Nasal cavity respiratory epithelium epithelial cell of viscerocranial mucosa (primary cell): ENCODE data around the gene AXL. TPM values are rescaled to one million over a fixed set of nuclear protein-coding genes. Genes with fewer than 3 reads are reported as not detected.

Source experiments
- total RNA-seq: library from RNA; depleted of rRNA; stranded (reverse); fragments of >200 nt; gene quantifications from 2 replicates; pipeline ENCODE4 v1.2.3, GENCODE V29; 2014

The AXL gene
- total RNA-seq, result 23.9 and 40.2 TPM in 2 replicates

GRCh38 chr19:41218615-41219507 is at the start of gene AXL:
Gene AXL, plus strand, starts transcription at chr19:41219223. Its CDS starts 170 bp downstream, at chr19:41219393.

DNA sequence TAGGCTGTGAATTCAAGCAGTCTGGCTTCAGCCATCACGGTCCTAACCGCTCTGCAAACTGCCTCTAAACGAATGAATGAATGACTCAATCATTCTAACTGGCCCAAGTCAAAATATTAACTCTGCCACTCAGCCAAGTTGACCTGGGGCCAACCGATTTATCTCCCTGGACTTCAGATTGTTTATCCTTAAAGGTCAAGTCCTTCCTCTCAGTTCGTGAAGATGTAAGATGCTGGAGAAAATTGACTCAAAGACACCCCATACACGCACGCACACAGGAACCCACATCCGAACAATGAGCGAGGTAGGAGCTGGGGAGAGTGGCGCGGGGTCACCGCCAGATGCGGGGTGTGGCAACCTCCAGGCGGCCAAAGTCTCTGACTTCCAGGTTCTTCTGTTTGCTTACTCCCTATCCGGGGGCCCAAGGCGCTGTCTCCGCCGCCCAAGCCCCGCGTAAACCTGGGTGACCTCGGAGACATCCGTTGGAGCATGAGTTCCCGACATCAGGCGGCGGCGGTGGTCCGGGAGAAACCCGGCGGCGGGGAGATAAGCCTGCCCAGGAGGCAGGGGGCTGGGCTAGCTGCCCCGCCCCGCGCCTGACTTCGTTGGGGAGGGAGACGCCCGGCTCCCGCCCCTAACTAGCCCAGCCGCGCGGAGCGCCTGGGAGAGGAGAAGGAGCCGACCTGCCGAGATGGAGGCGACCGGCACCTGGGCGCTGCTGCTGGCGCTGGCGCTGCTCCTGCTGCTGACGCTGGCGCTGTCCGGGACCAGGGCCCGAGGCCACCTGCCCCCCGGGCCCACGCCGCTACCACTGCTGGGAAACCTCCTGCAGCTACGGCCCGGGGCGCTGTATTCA is 26.2 kb upstream of the AXL start, which contains the start of gene CYP2S1:
CYP2S1 (plus strand) TSS at position 646 of the 856 bp plus-strand sequence; CDS start at position 692, 46 bp downstream.

DNA sequence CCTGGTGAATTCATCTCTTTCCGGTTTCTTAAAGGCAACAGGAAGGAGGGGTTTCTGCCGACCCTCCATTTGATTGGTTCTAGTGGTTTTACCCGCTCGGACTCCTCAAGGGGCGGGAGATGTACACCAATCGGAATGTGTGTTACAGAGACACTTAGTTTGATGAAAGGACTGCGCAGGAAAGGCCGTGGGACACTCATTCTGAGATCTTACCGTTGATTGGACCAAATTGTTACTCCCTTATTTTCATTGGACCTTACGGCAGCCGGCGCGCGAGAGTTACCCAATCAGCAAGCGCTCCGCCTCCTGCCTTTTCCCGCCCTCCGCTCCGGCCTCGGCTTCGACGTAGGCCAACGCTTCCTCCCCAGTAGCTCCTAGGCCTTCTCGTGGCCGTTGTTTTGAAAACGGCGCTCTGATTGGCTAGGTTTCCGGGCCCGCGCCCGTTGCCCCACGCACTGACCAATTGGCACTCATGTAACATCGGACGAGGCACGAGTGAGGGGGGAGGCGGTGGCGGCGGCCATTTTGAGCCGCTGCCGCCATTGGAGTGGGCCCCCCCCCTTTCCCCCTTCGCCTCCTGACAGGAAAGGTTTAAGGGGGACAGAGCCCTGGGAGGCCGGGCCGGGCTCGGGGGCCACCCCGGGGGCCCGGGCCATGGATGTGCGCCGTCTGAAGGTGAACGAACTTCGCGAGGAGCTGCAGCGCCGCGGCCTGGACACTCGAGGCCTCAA is 45.0 kb downstream of the AXL start, which contains the start of gene HNRNPUL1:
HNRNPUL1 (plus strand) TSS at position 523 of the 731 bp plus-strand sequence; CDS start at position 655, 132 bp downstream.

GRCh38 chr19:41310033-41310831 is 91.2 kb downstream of the AXL start, which contains the start of gene CCDC97:
Gene CCDC97, plus strand, starts transcription at chr19:41310172. Its CDS starts 139 bp downstream, at chr19:41310311.

Other genes with a start within 250 kb of the AXL start
- not detected in 2 replicates for gene CYP2B6, start 227.9 kb upstream of the AXL start, total RNA-seq
- gene CYP2A13, start 130.8 kb upstream of the AXL start, total RNA-seq, result not detected in 2 replicates
- not detected in 2 replicates for gene CYP2F1, start 104.8 kb upstream of the AXL start, total RNA-seq
- gene CYP2S1, start 26.0 kb upstream of the AXL start, total RNA-seq, result 19.5 and 44.2 TPM in 2 replicates
- 50.6 and 112 TPM in 2 replicates for gene HNRNPUL1, start 45.1 kb downstream of the AXL start, total RNA-seq
- 10.3 and 18.2 TPM in 2 replicates for gene CCDC97, start 90.9 kb downstream of the AXL start, total RNA-seq
- gene TGFB1, start 134.7 kb downstream of the AXL start, total RNA-seq, result 5.5 and 22.2 TPM in 2 replicates
- gene B9D2, start 144.9 kb downstream of the AXL start, total RNA-seq, result 1.3 and 1.7 TPM in 2 replicates
- 8.7 and 9.2 TPM in 2 replicates for gene TMEM91, start 157.3 kb downstream of the AXL start, total RNA-seq
- 20.8 and 30.4 TPM in 2 replicates for gene EXOSC5, start 178.1 kb downstream of the AXL start, total RNA-seq
- 30.3 and 40.0 TPM in 2 replicates for gene BCKDHA, start 178.6 kb downstream of the AXL start, total RNA-seq
- 3.3 and 3.4 TPM in 2 replicates for gene B3GNT8, start 208.2 kb downstream of the AXL start, total RNA-seq
- gene DMAC2, start 220.7 kb downstream of the AXL start, total RNA-seq, result 32.6 and 33.2 TPM in 2 replicates
- not detected in 2 replicates for gene ERICH4, start 223.9 kb downstream of the AXL start, total RNA-seq